ENCODE data around the gene LMBR1. TPM values are rescaled to one million over a fixed set of nuclear protein-coding genes. Genes with fewer than 3 reads are reported as not detected.

LMBR1 gene
- total RNA-seq, 1 experiment from 2014 or later = 82.6 TPM

DNA sequence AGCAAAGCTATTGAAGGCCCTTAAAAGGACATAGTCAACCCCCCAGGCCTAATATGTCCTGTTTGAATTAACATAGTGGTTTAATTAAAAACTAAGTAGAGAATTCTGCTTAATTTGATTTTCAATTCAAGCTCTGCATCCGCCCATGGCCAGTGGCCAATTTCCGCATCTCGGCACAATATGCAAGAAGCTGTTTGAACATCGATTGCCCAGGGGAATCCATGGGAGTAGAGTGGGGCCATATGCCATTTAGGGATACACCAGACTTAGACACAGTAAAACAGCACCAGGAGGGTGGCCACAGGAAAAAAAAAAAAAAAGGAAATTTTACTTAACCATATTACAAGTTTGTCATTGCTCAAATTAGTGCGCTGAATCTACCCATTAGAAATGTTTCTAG lies 100.4 kb downstream of the LMBR1 start:
- H3K27ac ChIP-seq (ENCODE audit: low read length) = no peak overlapping the region
- in situ Hi-C loops (cut with HindIII; ENCODE audit: low pct_unique_long_range_greater_than_20kb, low sequenced_read_pairs) (no loop called here), intact Hi-C loops (cut with micrococcal nuclease; ENCODE audit: unreplicated experiment) (no loop called here)
- no peak for ATAC-seq
- CTCF ChIA-PET = no interaction called here
- TF ChIP-seq, protein P1, sequence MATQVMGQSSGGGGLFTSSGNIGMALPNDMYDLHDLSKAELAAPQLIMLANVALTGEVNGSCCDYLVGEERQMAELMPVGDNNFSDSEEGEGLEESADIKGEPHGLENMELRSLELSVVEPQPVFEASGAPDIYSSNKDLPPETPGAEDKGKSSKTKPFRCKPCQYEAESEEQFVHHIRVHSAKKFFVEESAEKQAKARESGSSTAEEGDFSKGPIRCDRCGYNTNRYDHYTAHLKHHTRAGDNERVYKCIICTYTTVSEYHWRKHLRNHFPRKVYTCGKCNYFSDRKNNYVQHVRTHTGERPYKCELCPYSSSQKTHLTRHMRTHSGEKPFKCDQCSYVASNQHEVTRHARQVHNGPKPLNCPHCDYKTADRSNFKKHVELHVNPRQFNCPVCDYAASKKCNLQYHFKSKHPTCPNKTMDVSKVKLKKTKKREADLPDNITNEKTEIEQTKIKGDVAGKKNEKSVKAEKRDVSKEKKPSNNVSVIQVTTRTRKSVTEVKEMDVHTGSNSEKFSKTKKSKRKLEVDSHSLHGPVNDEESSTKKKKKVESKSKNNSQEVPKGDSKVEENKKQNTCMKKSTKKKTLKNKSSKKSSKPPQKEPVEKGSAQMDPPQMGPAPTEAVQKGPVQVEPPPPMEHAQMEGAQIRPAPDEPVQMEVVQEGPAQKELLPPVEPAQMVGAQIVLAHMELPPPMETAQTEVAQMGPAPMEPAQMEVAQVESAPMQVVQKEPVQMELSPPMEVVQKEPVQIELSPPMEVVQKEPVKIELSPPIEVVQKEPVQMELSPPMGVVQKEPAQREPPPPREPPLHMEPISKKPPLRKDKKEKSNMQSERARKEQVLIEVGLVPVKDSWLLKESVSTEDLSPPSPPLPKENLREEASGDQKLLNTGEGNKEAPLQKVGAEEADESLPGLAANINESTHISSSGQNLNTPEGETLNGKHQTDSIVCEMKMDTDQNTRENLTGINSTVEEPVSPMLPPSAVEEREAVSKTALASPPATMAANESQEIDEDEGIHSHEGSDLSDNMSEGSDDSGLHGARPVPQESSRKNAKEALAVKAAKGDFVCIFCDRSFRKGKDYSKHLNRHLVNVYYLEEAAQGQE (IDR thresholded peaks at IDR 0.05; ENCODE audit: insufficient read depth in 1 of 2, low read depth in 2 of 2, low read length in 1 of 2) = no peak
- TF ChIP-seq TCF7L2 (IDR thresholded peaks at IDR 0.05; ENCODE audit: low read depth, low read length) = no peak
- TF ChIP-seq POLR2AphosphoS5 (IDR thresholded peaks at IDR 0.05; ENCODE audit: low read depth, low read length) = no peak
- no peak for TF ChIP-seq SIN3A (IDR thresholded peaks at IDR 0.05; ENCODE audit: borderline replicate concordance, insufficient read depth, low read depth, low read length)
- TF ChIP-seq, protein P2, sequence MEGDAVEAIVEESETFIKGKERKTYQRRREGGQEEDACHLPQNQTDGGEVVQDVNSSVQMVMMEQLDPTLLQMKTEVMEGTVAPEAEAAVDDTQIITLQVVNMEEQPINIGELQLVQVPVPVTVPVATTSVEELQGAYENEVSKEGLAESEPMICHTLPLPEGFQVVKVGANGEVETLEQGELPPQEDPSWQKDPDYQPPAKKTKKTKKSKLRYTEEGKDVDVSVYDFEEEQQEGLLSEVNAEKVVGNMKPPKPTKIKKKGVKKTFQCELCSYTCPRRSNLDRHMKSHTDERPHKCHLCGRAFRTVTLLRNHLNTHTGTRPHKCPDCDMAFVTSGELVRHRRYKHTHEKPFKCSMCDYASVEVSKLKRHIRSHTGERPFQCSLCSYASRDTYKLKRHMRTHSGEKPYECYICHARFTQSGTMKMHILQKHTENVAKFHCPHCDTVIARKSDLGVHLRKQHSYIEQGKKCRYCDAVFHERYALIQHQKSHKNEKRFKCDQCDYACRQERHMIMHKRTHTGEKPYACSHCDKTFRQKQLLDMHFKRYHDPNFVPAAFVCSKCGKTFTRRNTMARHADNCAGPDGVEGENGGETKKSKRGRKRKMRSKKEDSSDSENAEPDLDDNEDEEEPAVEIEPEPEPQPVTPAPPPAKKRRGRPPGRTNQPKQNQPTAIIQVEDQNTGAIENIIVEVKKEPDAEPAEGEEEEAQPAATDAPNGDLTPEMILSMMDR (IDR thresholded peaks at IDR 0.05) = no peak
- no TSS peak for BruUV-seq (replicated peaks)
- POLR2A ChIA-PET = no interaction called here
- no peaks in the 10 kb centered on the region for H3K27me3 ChIP-seq (ENCODE audit: control insufficient read depth, insufficient read depth, low read length)
- no peaks in the 10 kb centered on the region for H3K4me1 ChIP-seq (ENCODE audit: control insufficient read depth, insufficient read depth, low read length)
- no peaks in the 10 kb centered on the region; the same call in none of the 2 replicates for H3K36me3 ChIP-seq (ENCODE audit: control insufficient read depth, insufficient read depth, low read length)
- no peak overlapping the region for H3K4me3 ChIP-seq (ENCODE audit: low read depth in 2 of 2, low read length in 2 of 2)
- DNase-seq (ENCODE audit: low read depth, low spot score) = no peak
- H3K9me3 ChIP-seq (ENCODE audit: control insufficient read depth, insufficient read depth, low read depth, low read length) = no peaks in the 10 kb centered on the region

DNA sequence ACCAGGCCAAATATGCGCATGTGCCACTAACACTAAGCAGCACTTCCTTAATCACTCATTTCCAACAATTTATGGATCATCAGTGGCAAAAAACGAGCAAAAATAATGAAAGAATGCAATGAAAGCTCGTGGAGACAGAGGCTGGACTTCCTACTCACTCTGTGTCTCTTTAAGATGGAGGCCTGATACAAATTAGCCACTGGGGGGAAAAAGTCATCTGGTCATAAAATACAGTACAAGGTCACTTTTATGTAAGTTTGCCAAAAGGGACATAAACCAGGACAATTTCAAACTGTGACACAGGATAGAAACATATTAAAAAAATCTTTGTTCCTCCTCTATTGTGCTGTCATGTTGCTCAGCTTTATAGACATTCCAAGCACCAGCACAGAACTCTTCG lies 101.7 kb downstream of the LMBR1 start:
- intact Hi-C loops (cut with micrococcal nuclease; ENCODE audit: unreplicated experiment) = no loop called here
- in situ Hi-C loops (cut with HindIII; ENCODE audit: low pct_unique_long_range_greater_than_20kb, low sequenced_read_pairs) = no loop called here
- Histone ChIP-seq H3K27me3 (ENCODE audit: control insufficient read depth, insufficient read depth, low read length) (no peaks in the 10 kb centered on the region), H3K36me3 (ENCODE audit: control insufficient read depth, insufficient read depth, low read length) (no peaks in the 10 kb centered on the region; the same call in none of the 2 replicates), H3K4me3 (ENCODE audit: low read depth in 2 of 2, low read length in 2 of 2) (no peak overlapping the region), H3K4me1 (ENCODE audit: control insufficient read depth, insufficient read depth, low read length) (no peaks in the 10 kb centered on the region), H3K9me3 (ENCODE audit: control insufficient read depth, insufficient read depth, low read depth, low read length) (no peaks in the 10 kb centered on the region), H3K27ac (ENCODE audit: low read length) (no peak overlapping the region)
- no TSS peak for BruUV-seq (replicated peaks)
- CTCF ChIA-PET = no interaction called here
- TF ChIP-seq, protein P2 (IDR thresholded peaks at IDR 0.05) = no peak
- TF ChIP-seq TCF7L2 (IDR thresholded peaks at IDR 0.05; ENCODE audit: low read depth, low read length) (no peak), POLR2AphosphoS5 (IDR thresholded peaks at IDR 0.05; ENCODE audit: low read depth, low read length) (no peak), SIN3A (IDR thresholded peaks at IDR 0.05; ENCODE audit: borderline replicate concordance, insufficient read depth, low read depth, low read length) (no peak)
- TF ChIP-seq, protein P1 (IDR thresholded peaks at IDR 0.05; ENCODE audit: insufficient read depth in 1 of 2, low read depth in 2 of 2, low read length in 1 of 2) = no peak
- no peak for ATAC-seq
- POLR2A ChIA-PET = no interaction called here
- no peak for DNase-seq (ENCODE audit: low read depth, low spot score)
